ENCODE measurements around the gene FAM53B. TPM values are rescaled to one million over a fixed set of nuclear protein-coding genes. Genes with fewer than 3 reads are reported as not detected.

Gene FAM53B
- total RNA-seq, 6 experiments from 2014 or later: 4.4 to 10.8 (median 4.8) TPM

DNA sequence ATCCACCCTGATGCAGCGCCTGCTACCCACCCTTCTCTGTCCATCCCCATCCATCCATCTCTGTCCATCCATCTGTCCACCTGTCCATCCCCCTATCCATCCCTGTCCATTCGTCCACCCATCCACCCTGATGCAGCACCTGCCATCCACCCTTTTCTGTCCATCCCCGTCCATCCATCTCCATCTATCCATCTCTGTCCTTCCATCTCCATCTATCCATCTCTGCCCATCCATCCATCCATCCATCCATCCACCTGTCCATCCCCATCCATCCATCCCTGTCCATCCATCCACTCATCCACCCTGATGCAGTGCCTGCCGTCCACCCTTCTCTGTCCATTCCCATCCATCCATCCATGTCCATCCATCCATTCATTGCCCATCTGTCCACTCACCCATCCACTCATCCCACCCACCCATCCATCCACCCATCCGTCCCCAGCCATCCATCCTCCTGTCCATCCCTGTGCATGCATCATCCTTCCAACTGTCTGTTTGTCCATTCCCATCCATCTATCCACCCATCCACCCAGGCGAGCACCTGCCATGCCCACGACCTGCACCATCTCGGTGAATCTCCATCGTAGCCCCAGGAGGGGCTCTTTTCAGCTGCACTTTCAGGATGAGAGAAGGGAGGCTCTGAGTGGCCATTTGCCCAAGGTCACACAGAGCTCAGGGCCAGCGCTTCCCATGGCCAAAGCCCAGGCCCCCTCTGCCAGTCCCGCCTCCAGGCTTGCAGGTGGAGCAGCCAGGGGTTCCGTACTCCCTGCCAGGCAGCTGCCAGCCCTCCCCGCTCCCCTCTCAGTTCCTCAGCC lies 145.2 kb downstream of the FAM53B start:
- H3K36me3 ChIP-seq: no peaks in the 10 kb centered on the region
- no peak overlapping the region for H3K4me3 ChIP-seq
- intact Hi-C loops (cut with DNase I): no loop called here
- TF ChIP-seq, protein P1, sequence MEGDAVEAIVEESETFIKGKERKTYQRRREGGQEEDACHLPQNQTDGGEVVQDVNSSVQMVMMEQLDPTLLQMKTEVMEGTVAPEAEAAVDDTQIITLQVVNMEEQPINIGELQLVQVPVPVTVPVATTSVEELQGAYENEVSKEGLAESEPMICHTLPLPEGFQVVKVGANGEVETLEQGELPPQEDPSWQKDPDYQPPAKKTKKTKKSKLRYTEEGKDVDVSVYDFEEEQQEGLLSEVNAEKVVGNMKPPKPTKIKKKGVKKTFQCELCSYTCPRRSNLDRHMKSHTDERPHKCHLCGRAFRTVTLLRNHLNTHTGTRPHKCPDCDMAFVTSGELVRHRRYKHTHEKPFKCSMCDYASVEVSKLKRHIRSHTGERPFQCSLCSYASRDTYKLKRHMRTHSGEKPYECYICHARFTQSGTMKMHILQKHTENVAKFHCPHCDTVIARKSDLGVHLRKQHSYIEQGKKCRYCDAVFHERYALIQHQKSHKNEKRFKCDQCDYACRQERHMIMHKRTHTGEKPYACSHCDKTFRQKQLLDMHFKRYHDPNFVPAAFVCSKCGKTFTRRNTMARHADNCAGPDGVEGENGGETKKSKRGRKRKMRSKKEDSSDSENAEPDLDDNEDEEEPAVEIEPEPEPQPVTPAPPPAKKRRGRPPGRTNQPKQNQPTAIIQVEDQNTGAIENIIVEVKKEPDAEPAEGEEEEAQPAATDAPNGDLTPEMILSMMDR (IDR thresholded peaks at IDR 0.05): no peak
- no peak overlapping the region for H3K27ac ChIP-seq
- 93% methylated on average over 10 of the region's 13 CpGs for WGBS (ENCODE audit: insufficient coverage, low coverage, low lambda C conversion rate, missing lambda C conversion rate)
- ATAC-seq (no peak), DNase-seq (peak in 1 of 3 donors; percentile 31)
- H3K9me3 ChIP-seq: no peaks in the 10 kb centered on the region
- H3K4me1 ChIP-seq: peaks cover 0 to 5% (median 0%) of the 10 kb centered on the region in 4 donors
- no peaks in the 10 kb centered on the region for H3K27me3 ChIP-seq

DNA sequence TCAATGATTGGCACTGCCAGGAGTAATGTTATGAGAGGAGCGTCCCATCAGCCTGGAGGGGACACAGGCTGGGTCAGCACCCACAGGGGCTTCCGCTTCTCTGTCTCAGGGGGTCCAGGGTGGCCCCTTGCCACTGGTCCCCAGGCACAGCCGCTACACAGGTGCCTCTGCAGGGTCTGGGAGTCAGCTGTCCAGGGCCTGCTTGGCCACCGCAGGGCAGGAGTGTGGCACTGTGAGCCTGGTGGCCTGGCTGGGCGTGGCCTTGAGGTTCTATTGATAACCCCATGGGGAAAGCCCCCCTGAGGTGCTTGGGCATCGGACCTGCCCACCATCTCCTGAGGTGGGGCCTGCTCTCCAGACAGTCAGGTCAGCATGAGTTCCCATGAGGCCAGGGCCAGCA lies 146.0 kb downstream of the FAM53B start:
- Histone ChIP-seq H3K27me3 (no peaks in the 10 kb centered on the region), H3K9me3 (no peaks in the 10 kb centered on the region), H3K4me1 (peaks cover 0 to 5% (median 0%) of the 10 kb centered on the region in 4 donors), H3K27ac (no peak overlapping the region), H3K4me3 (no peak overlapping the region), H3K36me3 (no peaks in the 10 kb centered on the region)
- WGBS (ENCODE audit: insufficient coverage, low coverage, low lambda C conversion rate, missing lambda C conversion rate): no CpG with 5 or more reads among the region's 6 CpGs
- TF ChIP-seq POLR2A (IDR thresholded peaks at IDR 0.05): no peak
- TF ChIP-seq, protein P1 (IDR thresholded peaks at IDR 0.05): no peak
- DNase-seq (peak in 1 of 3 donors; percentile 35), ATAC-seq (no peak)
- intact Hi-C loops (cut with DNase I): no loop called here

DNA sequence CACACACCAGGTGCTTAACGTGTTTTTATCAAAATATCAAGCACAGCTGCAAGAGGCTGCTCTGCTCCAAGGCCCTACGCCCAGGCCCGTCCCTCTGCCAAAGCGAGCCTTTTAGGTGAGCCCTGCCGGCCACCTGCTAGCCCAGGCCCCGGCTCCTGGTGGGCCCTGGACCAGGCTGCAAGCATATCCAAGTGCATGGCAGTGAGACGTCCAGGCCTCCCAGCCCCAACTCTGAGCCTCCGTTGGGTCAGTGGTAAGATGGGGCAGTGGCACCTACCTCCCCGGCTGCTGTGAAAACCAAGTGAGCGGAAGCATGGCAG lies 146.4 kb downstream of the FAM53B start:
- intact Hi-C loops (cut with DNase I): no loop called here
- H3K4me1 ChIP-seq: peaks cover 0 to 5% (median 0%) of the 10 kb centered on the region in 4 donors
- no CpG with 5 or more reads among the region's 10 CpGs for WGBS (ENCODE audit: insufficient coverage, low coverage, low lambda C conversion rate, missing lambda C conversion rate)
- ATAC-seq: no peak
- H3K27ac ChIP-seq: no peak overlapping the region
- H3K27me3 ChIP-seq: no peaks in the 10 kb centered on the region
- H3K4me3 ChIP-seq: no peak overlapping the region
- peak in 1 of 3 donors; percentile 35 for DNase-seq
- no peaks in the 10 kb centered on the region for H3K9me3 ChIP-seq
- no peaks in the 10 kb centered on the region for H3K36me3 ChIP-seq
- TF ChIP-seq POLR2A (IDR thresholded peaks at IDR 0.05): no peak
- TF ChIP-seq, protein P1 (IDR thresholded peaks at IDR 0.05): no peak

DNA sequence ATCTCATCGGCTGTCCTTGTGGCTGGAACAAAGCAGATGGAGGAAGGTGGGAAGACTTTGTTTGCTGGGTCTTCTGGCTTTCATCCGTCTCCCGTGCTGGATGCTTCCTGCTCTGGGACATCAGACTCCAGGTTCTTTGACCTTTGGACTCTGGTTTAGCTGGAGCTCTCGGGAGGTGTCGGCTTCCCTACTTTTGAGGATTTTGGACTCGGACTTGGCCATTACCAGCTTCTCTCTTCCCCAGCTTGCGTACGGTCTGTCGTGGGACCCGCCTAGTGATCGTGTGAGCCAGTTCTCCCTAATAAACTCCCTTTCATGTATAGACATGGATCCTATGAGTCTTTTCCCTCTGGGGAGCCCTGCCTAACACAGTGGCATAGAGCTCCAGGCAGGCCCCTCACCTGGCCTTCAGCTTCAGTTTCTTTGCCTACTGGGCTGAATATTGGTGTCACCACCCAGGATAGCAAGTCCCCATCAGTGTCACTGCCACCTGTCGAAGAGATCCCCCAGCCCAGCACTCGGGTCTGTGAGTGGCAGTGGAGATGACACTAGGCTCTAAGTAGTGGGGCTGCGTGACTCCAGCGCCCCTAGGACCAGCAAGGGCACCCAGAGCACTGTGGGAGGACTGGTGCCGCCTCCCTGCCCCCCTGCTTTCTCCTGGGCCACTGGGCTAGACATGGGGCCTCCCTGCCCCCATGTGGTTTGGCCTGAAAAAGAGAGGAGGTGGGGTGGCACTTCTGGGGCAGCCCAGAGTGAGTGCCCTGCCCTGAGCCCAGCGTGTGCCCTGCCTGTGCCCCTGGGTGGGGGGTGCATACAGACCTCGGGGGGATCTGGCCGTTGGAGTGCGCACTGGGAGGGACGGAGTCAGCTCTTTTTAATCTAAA lies 147.0 kb downstream of the FAM53B start:
- Histone ChIP-seq H3K4me3 (no peak overlapping the region), H3K27ac (no peak overlapping the region), H3K4me1 (peaks cover 0 to 5% (median 0%) of the 10 kb centered on the region in 4 donors), H3K27me3 (no peaks in the 10 kb centered on the region), H3K36me3 (no peaks in the 10 kb centered on the region), H3K9me3 (no peaks in the 10 kb centered on the region)
- DNase-seq (peak in 1 of 3 donors; percentile 39), ATAC-seq (peak; percentile 14 to 70 (median 68))
- WGBS (ENCODE audit: insufficient coverage, low coverage, low lambda C conversion rate, missing lambda C conversion rate): 26% methylated on average over 4 of the region's 21 CpGs
- TF ChIP-seq POLR2A (IDR thresholded peaks at IDR 0.05): no peak
- TF ChIP-seq, protein P1 (IDR thresholded peaks at IDR 0.05): no peak
- intact Hi-C loops (cut with DNase I): no loop called here
